Endometrial microvascular endothelial cells (primary cell): ENCODE measurements around the gene UTS2B. TPM values are rescaled to one million over a fixed set of nuclear protein-coding genes. Genes with fewer than 3 reads are reported as not detected.

ENCODE experiments used
- in situ Hi-C: cut with HindIII; loops from 2 replicates; pipeline ENCODE4 v1.10.0; 2017; ENCODE audit warnings: low sequenced_read_pairs, low pct_unique_long_range_greater_than_20kb; ENCODE audit errors: inconsistent ontology term
- total RNA-seq: library from RNA; depleted of rRNA; stranded (reverse); fragments of >200 nt; gene quantifications from one replicate; pipeline ENCODE4 v1.2.3, GENCODE V29; 2015; ENCODE audit errors: inconsistent ontology term

The UTS2B gene
- total RNA-seq, 1 donor from 2014 or later: not detected

- in situ Hi-C loops: loop anchor here (25.0 kb wide), 2 partner anchors 120 to 220 kb away; no protein-coding TSS in a partner anchor
These were observed 26.5 kb upstream of the UTS2B start for GRCh38 chr3:191356631-191357439.

GRCh38 chr3:191355406-191355805 lies 25.1 kb upstream of the UTS2B start:
- in situ Hi-C loops: loop anchor here (25.0 kb wide), 2 partner anchors 118 to 218 kb away; no protein-coding TSS in a partner anchor

- in situ Hi-C loops: loop anchor here (25.0 kb wide), 2 partner anchors 116 to 216 kb away; no protein-coding TSS in a partner anchor
These were observed 22.9 kb upstream of the UTS2B start for GRCh38 chr3:191353022-191353777.

- in situ Hi-C loops: loop anchor here (25.0 kb wide), 2 partner anchors 115 to 215 kb away; no protein-coding TSS in a partner anchor
These were observed 21.7 kb upstream of the UTS2B start for GRCh38 chr3:191352014-191352413.

GRCh38 chr3:191350396-191351090 lies 20.2 kb upstream of the UTS2B start:
- in situ Hi-C loops: loop anchor here (25.0 kb wide), 2 partner anchors 113 to 213 kb away; no protein-coding TSS in a partner anchor

- in situ Hi-C loops: no loop called here
These were observed 17.8 kb upstream of the UTS2B start for GRCh38 chr3:191348098-191348497.

- in situ Hi-C loops: no loop called here
These were observed 16.9 kb upstream of the UTS2B start for GRCh38 chr3:191347228-191347627.

GRCh38 chr3:191345334-191345733 lies 15.0 kb upstream of the UTS2B start:
- in situ Hi-C loops: no loop called here

GRCh38 chr3:191343913-191344312 lies 13.6 kb upstream of the UTS2B start:
- in situ Hi-C loops: no loop called here

GRCh38 chr3:191343115-191343514 lies 12.8 kb upstream of the UTS2B start:
- in situ Hi-C loops: no loop called here

GRCh38 chr3:191342411-191342810 lies 12.1 kb upstream of the UTS2B start:
- in situ Hi-C loops: no loop called here

GRCh38 chr3:191342006-191342405 lies 11.7 kb upstream of the UTS2B start:
- in situ Hi-C loops: no loop called here

GRCh38 chr3:191340966-191341365 lies 10.6 kb upstream of the UTS2B start:
- in situ Hi-C loops: no loop called here

- in situ Hi-C loops: no loop called here
These were observed 10.0 kb upstream of the UTS2B start for GRCh38 chr3:191340351-191340750.

GRCh38 chr3:191339316-191339917 lies 9.1 kb upstream of the UTS2B start:
- in situ Hi-C loops: no loop called here

GRCh38 chr3:191338177-191338488 lies 7.8 kb upstream of the UTS2B start:
- in situ Hi-C loops: no loop called here

GRCh38 chr3:191336833-191337232 lies 6.5 kb upstream of the UTS2B start:
- in situ Hi-C loops: no loop called here

GRCh38 chr3:191334346-191334893 lies 4.1 kb upstream of the UTS2B start:
- in situ Hi-C loops: no loop called here
